Measurements from ENCODE around the gene AICDA.

AICDA gene

GRCh38 chr12:8642775-8643174 lies 30.1 kb upstream of the AICDA start:
- no peak for ATAC-seq
- TF ChIP-seq TCF4 (CRISPR knock-in tag; IDR thresholded peaks at IDR 0.05; ENCODE audit: borderline replicate concordance): no peak

- TF ChIP-seq POU6F1 (CRISPR knock-in tag; IDR thresholded peaks at IDR 0.05; ENCODE audit: borderline replicate concordance, low read depth) (no peak), TCF4 (CRISPR knock-in tag; IDR thresholded peaks at IDR 0.05; ENCODE audit: borderline replicate concordance) (no peak), CSDC2 (CRISPR knock-in tag; IDR thresholded peaks at IDR 0.05) (no peak), ZNF70 (CRISPR knock-in tag; IDR thresholded peaks at IDR 0.05) (no peak), ZNF8 (CRISPR knock-in tag; IDR thresholded peaks at IDR 0.05) (no peak), ARNTL (CRISPR knock-in tag; IDR thresholded peaks at IDR 0.05; ENCODE audit: borderline replicate concordance, low read depth) (no peak), CSRNP3 (CRISPR knock-in tag; IDR thresholded peaks at IDR 0.05) (no peak)
- ATAC-seq: no peak
Measured at GRCh38 chr12:8639936-8640335, 27.3 kb upstream of the AICDA start.

- no peak for ATAC-seq
- TF ChIP-seq CSDC2 (CRISPR knock-in tag; IDR thresholded peaks at IDR 0.05): no peak
- no peak for TF ChIP-seq GLIS3 (CRISPR knock-in tag; IDR thresholded peaks at IDR 0.05)
- no peak for TF ChIP-seq ZNF565 (CRISPR knock-in tag; conservative IDR thresholded peaks at IDR 0.05; ENCODE audit: low read depth)
- TF ChIP-seq OSR1 (CRISPR knock-in tag; IDR thresholded peaks at IDR 0.05): no peak
- TF ChIP-seq PPARA (CRISPR knock-in tag; IDR thresholded peaks at IDR 0.05; ENCODE audit: borderline replicate concordance): no peak
- no peak for TF ChIP-seq TSHZ2 (CRISPR knock-in tag; IDR thresholded peaks at IDR 0.05)
- no peak for TF ChIP-seq ESRRG (CRISPR knock-in tag; IDR thresholded peaks at IDR 0.05)
Measured at GRCh38 chr12:8638951-8639350, 26.3 kb upstream of the AICDA start.

- no peak for TF ChIP-seq CSRNP3 (CRISPR knock-in tag; IDR thresholded peaks at IDR 0.05)
- no peak for TF ChIP-seq ZNF565 (CRISPR knock-in tag; conservative IDR thresholded peaks at IDR 0.05; ENCODE audit: low read depth)
- TF ChIP-seq ZC3H10 (CRISPR knock-in tag; IDR thresholded peaks at IDR 0.05): no peak
- no peak for TF ChIP-seq ARNTL (CRISPR knock-in tag; IDR thresholded peaks at IDR 0.05; ENCODE audit: borderline replicate concordance, low read depth)
- TF ChIP-seq CSDC2 (CRISPR knock-in tag; IDR thresholded peaks at IDR 0.05): no peak
- no peak for TF ChIP-seq TOX (CRISPR knock-in tag; IDR thresholded peaks at IDR 0.05; ENCODE audit: borderline replicate concordance)
- TF ChIP-seq RARB (CRISPR knock-in tag; IDR thresholded peaks at IDR 0.05): no peak
- TF ChIP-seq ZNF70 (CRISPR knock-in tag; IDR thresholded peaks at IDR 0.05): no peak
- TF ChIP-seq ZNF8 (CRISPR knock-in tag; IDR thresholded peaks at IDR 0.05): no peak
- no peak for TF ChIP-seq ESRRG (CRISPR knock-in tag; IDR thresholded peaks at IDR 0.05)
- no peak for TF ChIP-seq ISL1 (CRISPR knock-in tag; IDR thresholded peaks at IDR 0.05)
- no peak for ATAC-seq
Measured at GRCh38 chr12:8637666-8638065, 25.0 kb upstream of the AICDA start.

- no peak for ATAC-seq
- no peak for TF ChIP-seq ZNF8 (CRISPR knock-in tag; IDR thresholded peaks at IDR 0.05)
- no peak for TF ChIP-seq ISL1 (CRISPR knock-in tag; IDR thresholded peaks at IDR 0.05)
- TF ChIP-seq CSRNP3 (CRISPR knock-in tag; IDR thresholded peaks at IDR 0.05): no peak
- no peak for TF ChIP-seq ZNF70 (CRISPR knock-in tag; IDR thresholded peaks at IDR 0.05)
- no peak for TF ChIP-seq GLIS3 (CRISPR knock-in tag; IDR thresholded peaks at IDR 0.05)
- TF ChIP-seq ARNTL (CRISPR knock-in tag; IDR thresholded peaks at IDR 0.05; ENCODE audit: borderline replicate concordance, low read depth): no peak
- no peak for TF ChIP-seq SNAI2 (CRISPR knock-in tag; IDR thresholded peaks at IDR 0.05)
- TF ChIP-seq TCF4 (CRISPR knock-in tag; IDR thresholded peaks at IDR 0.05; ENCODE audit: borderline replicate concordance): no peak
- no peak for TF ChIP-seq POU6F1 (CRISPR knock-in tag; IDR thresholded peaks at IDR 0.05; ENCODE audit: borderline replicate concordance, low read depth)
- no peak for TF ChIP-seq ESRRG (CRISPR knock-in tag; IDR thresholded peaks at IDR 0.05)
- no peak for TF ChIP-seq OSR1 (CRISPR knock-in tag; IDR thresholded peaks at IDR 0.05)
- TF ChIP-seq TSHZ2 (CRISPR knock-in tag; IDR thresholded peaks at IDR 0.05): no peak
- no peak for TF ChIP-seq CSDC2 (CRISPR knock-in tag; IDR thresholded peaks at IDR 0.05)
Measured at GRCh38 chr12:8637244-8637643, 24.6 kb upstream of the AICDA start.
